ENCODE measurements around the gene CLIC3. TPM values are rescaled to one million over a fixed set of nuclear protein-coding genes. Genes with fewer than 3 reads are reported as not detected.

CLIC3 gene
- total and polyA plus RNA-seq, 11 donors: 1.5 to 16.7 (median 5.0) TPM

- peaks cover 0 to 38% (median 19%) of the 10 kb centered on the region in 9 donors for H3K27me3 ChIP-seq
- intact Hi-C loops (cut with DNase I): no loop called here
- peaks cover 0 to 32% (median 22%) of the 10 kb centered on the region in 9 donors for H3K36me3 ChIP-seq
- peak overlapping the region; percentile 80 to 96 (median 88) for H3K27ac ChIP-seq
- TF ChIP-seq CTCF (IDR thresholded peaks at IDR 0.05) (no peak), POLR2A (IDR thresholded peaks at IDR 0.05) (no peak)
- no peaks in the 10 kb centered on the region for H3K9me3 ChIP-seq
- DNase-seq (no peak), ATAC-seq (no peak)
- H3K4me3 ChIP-seq: peak overlapping the region; percentile 12 to 92 (median 72)
- H3K4me1 ChIP-seq: peaks cover 0 to 56% (median 37%) of the 10 kb centered on the region in 12 donors
- WGBS, 4 donors: 72 to 82% (median 72%) methylated on average over 12 of the region's 12 CpGs
Observed at GRCh38 chr9:137044037-137044436, 47.7 kb upstream of the CLIC3 start.

GRCh38 chr9:137042751-137043727 lies 46.7 kb upstream of the CLIC3 start:
- intact Hi-C loops (cut with DNase I): no loop called here
- H3K27me3 ChIP-seq: peaks cover 0 to 30% (median 10%) of the 10 kb centered on the region in 9 donors
- H3K9me3 ChIP-seq: no peaks in the 10 kb centered on the region
- H3K4me3 ChIP-seq: peak overlapping the region in 11 of 12 donors; percentile 12 to 92 (median 73)
- TF ChIP-seq POLR2A (IDR thresholded peaks at IDR 0.05) (peak in 1 of 2 donors; percentile 64), CTCF (IDR thresholded peaks at IDR 0.05) (no peak)
- H3K36me3 ChIP-seq: peaks cover 0 to 40% (median 32%) of the 10 kb centered on the region in 9 donors
- 48 to 74% (median 68%) methylated on average over 20 to 36 of the region's 36 CpGs for WGBS, 4 donors
- peak overlapping the region; percentile 80 to 96 (median 88) for H3K27ac ChIP-seq
- DNase-seq: peak in 4 of 5 donors; percentile 77 to 86 (median 80)
- peaks cover 0 to 56% (median 37%) of the 10 kb centered on the region in 12 donors for H3K4me1 ChIP-seq
- ATAC-seq: peak; percentile 30 to 74 (median 53)

GRCh38 chr9:137041124-137041523 lies 44.8 kb upstream of the CLIC3 start:
- H3K9me3 ChIP-seq: no peaks in the 10 kb centered on the region
- no peak for TF ChIP-seq POLR2A (IDR thresholded peaks at IDR 0.05)
- H3K27ac ChIP-seq: peak overlapping the region in 6 of 12 donors; percentile 17 to 76 (median 32)
- peaks cover 0 to 49% (median 38%) of the 10 kb centered on the region in 9 donors for H3K36me3 ChIP-seq
- ATAC-seq (no peak), DNase-seq (no peak)
- H3K4me1 ChIP-seq: peaks cover 0 to 49% (median 31%) of the 10 kb centered on the region in 12 donors
- no peak overlapping the region for H3K4me3 ChIP-seq
- whole genome bisulfite sequencing, 4 donors: 55 to 71% (median 64%) methylated on average over 8 to 16 of the region's 16 CpGs
- H3K27me3 ChIP-seq: peaks cover 0 to 11% (median 0%) of the 10 kb centered on the region in 9 donors
- intact Hi-C loops (cut with DNase I): no loop called here

- Histone ChIP-seq H3K4me3 (no peak overlapping the region), H3K36me3 (peaks cover 0 to 49% (median 38%) of the 10 kb centered on the region in 9 donors), H3K9me3 (no peaks in the 10 kb centered on the region), H3K27ac (peak overlapping the region in 3 of 12 donors; percentile 17 to 76 (median 34)), H3K4me1 (peaks cover 0 to 46% (median 30%) of the 10 kb centered on the region in 12 donors), H3K27me3 (peaks cover 0 to 11% (median 0%) of the 10 kb centered on the region in 9 donors)
- TF ChIP-seq POLR2A (IDR thresholded peaks at IDR 0.05): no peak
- no peak for TF ChIP-seq CTCF (IDR thresholded peaks at IDR 0.05)
- intact Hi-C loops (cut with DNase I): no loop called here
- WGBS, 4 donors: 87 to 95% (median 91%) methylated on average over 14 to 23 of the region's 23 CpGs
- ATAC-seq (no peak), DNase-seq (no peak)
Observed at GRCh38 chr9:137040568-137040967, 44.2 kb upstream of the CLIC3 start.
